CD4-positive, alpha-beta T cell treated with Interleukin-15 for 4 hours (primary cell): ENCODE measurements around the gene MPHOSPH10.
"Not testable (repeated sequence)": the region's sequence is repeated elsewhere in the genome, so short reads cannot be mapped to it uniquely, and the experiment has no call there.

Source experiments
- DNase-seq: peaks from one replicate; pipeline ENCODE4 v3.0.0-alpha.2; 2020; ENCODE audit warnings: low spot score

Gene MPHOSPH10

GRCh38 chr2:71178836-71179235, 48.4 kb downstream of the MPHOSPH10 start:
- not testable (repeated sequence) for DNase-seq

GRCh38 chr2:71181316-71181715, 50.9 kb downstream of the MPHOSPH10 start:
- no peak for DNase-seq

- not testable (repeated sequence) for DNase-seq
Measured at GRCh38 chr2:71183306-71184115, 53.1 kb downstream of the MPHOSPH10 start.

GRCh38 chr2:71186973-71187372, 56.5 kb downstream of the MPHOSPH10 start:
- DNase-seq, result no peak

GRCh38 chr2:71187589-71187988, 57.2 kb downstream of the MPHOSPH10 start:
- no peak for DNase-seq

GRCh38 chr2:71190656-71191569, 60.5 kb downstream of the MPHOSPH10 start:
- no peak for DNase-seq

- no peak for DNase-seq
Measured at GRCh38 chr2:71191570-71191943, 61.1 kb downstream of the MPHOSPH10 start.
